Adrenal gland (tissue), 5 donors: ENCODE results near the gene CSNK1A1.

Experiments
- CTCF ChIP-seq, 6 experiments: fragments of 450-650 bp in 4 of 6; fragments of 200-600 bp in 2 of 6; sonication (generic) in 1 of 6; IDR thresholded peaks; 1 replicate in 5 of 6; 2 replicates in 1 of 6; pipeline versions ENCODE4 v1.5.1 to v1.8.0; 2016 to 2021; ENCODE audit warnings: antibody characterized with exemption in 6 of 6, mild to moderate bottlenecking in 2 of 6, moderate library complexity in 1 of 6
- POLR2A ChIP-seq, 2 donors: fragments of 450-650 bp; IDR thresholded peaks; one replicate each; pipeline ENCODE4 v1.6.1; 2017; ENCODE audit warnings: antibody characterized with exemption in 2 of 2, mild to moderate bottlenecking in 2 of 2, moderate library complexity in 1 of 2
- donor health status: DM: no; HTN: no; CAD: no.

- TF ChIP-seq CTCF (IDR thresholded peaks at IDR 0.05) (no peak), POLR2A (IDR thresholded peaks at IDR 0.05) (no peak)
Measured at GRCh38 chr5:149493316-149493715, 57.9 kb downstream of the CSNK1A1 start.
